ENCODE results near the gene TLE6. TPM values are rescaled to one million over a fixed set of nuclear protein-coding genes. Genes with fewer than 3 reads are reported as not detected.

The TLE6 gene
- total and polyA plus RNA-seq, 4 donors = 0.47 to 2.8 (median 1.2) TPM

GRCh38 chr19:2981898-2982297 lies 4.5 kb downstream of the TLE6 start (continued):
- TF ChIP-seq FOXA2 (IDR thresholded peaks at IDR 0.05) (no peak), YY1 (IDR thresholded peaks at IDR 0.05) (no peak), HNF4A (conservative IDR thresholded peaks at IDR 0.05) (no peak)
- TF ChIP-seq, protein P1, sequence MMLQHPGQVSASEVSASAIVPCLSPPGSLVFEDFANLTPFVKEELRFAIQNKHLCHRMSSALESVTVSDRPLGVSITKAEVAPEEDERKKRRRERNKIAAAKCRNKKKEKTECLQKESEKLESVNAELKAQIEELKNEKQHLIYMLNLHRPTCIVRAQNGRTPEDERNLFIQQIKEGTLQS (IDR thresholded peaks at IDR 0.05) = no peak

DNA sequence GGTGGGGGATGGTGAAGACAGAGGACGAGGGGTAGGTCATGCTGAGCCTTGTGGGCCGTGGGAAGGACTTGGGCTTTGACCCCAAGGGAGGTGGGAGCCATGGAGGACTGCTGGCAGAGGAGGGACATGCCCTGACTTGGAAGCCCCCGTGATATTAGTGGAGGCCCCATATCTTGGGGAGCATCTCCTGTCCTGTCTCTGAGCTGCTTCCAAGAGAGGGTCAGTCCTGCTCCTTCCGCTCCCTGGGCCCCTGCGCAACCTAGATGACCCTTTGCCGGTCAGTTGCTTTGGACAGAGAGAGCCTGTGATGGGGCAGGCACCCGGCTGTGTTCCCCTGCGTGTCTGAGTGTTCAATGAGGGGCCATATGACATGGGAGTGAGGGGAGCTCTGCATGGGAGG lies 5.2 kb downstream of the TLE6 start:
- Histone ChIP-seq H3K4me1 (ENCODE audit: control insufficient read depth in 4 of 4, insufficient read depth in 4 of 4, low read length in 3 of 4) (peaks cover 8 to 20% (median 15%) of the 10 kb centered on the region in 4 donors), H3K27ac (ENCODE audit: low read depth in 1 of 2, low read length in 2 of 2) (peak overlapping the region; percentile 54 to 70), H3K9ac (ENCODE audit: low read depth in 1 of 2, low read length in 2 of 2) (no peak overlapping the region), H3K36me3 (ENCODE audit: control insufficient read depth in 4 of 4, insufficient read depth in 3 of 4, low read depth in 1 of 4, low read length in 3 of 4) (no peaks in the 10 kb centered on the region), H3K4me3 (ENCODE audit: low read depth in 1 of 3, low read length in 3 of 3) (no peak overlapping the region), H3K9me3 (ENCODE audit: control insufficient read depth in 4 of 4, low read length in 3 of 4) (no peaks in the 10 kb centered on the region), H3K27me3 (ENCODE audit: control insufficient read depth in 4 of 4, insufficient read depth in 4 of 4, low read length in 3 of 4) (no peaks in the 10 kb centered on the region)
- WGBS = 57% methylated on average over 8 of the region's 8 CpGs
- DNase-seq (ENCODE audit: low spot score) = no peak
- peak; percentile 61 for TF ChIP-seq NR2F2 (IDR thresholded peaks at IDR 0.05)
- no peak for TF ChIP-seq TAF1 (conservative IDR thresholded peaks at IDR 0.05)

- DNase-seq (ENCODE audit: low spot score) = no peak
- H3K27ac ChIP-seq (ENCODE audit: low read depth in 1 of 2, low read length in 2 of 2) = peak overlapping the region; percentile 54 to 70
- peaks cover 5 to 16% (median 12%) of the 10 kb centered on the region in 4 donors for H3K4me1 ChIP-seq (ENCODE audit: control insufficient read depth in 4 of 4, insufficient read depth in 4 of 4, low read length in 3 of 4)
- no peaks in the 10 kb centered on the region for H3K9me3 ChIP-seq (ENCODE audit: control insufficient read depth in 4 of 4, low read length in 3 of 4)
- H3K9ac ChIP-seq (ENCODE audit: low read depth in 1 of 2, low read length in 2 of 2) = no peak overlapping the region
- no peaks in the 10 kb centered on the region for H3K27me3 ChIP-seq (ENCODE audit: control insufficient read depth in 4 of 4, insufficient read depth in 4 of 4, low read length in 3 of 4)
- H3K4me3 ChIP-seq (ENCODE audit: low read depth in 1 of 3, low read length in 3 of 3) = no peak overlapping the region
- TF ChIP-seq, protein P1 (IDR thresholded peaks at IDR 0.05) = no peak
- no peak for TF ChIP-seq YY1 (IDR thresholded peaks at IDR 0.05)
- TF ChIP-seq NR2F2 (IDR thresholded peaks at IDR 0.05) = peak; percentile 41
- TF ChIP-seq HNF4A (conservative IDR thresholded peaks at IDR 0.05) = no peak
- no peak for TF ChIP-seq FOXA1 (IDR thresholded peaks at IDR 0.05)
- TF ChIP-seq, protein P2, sequence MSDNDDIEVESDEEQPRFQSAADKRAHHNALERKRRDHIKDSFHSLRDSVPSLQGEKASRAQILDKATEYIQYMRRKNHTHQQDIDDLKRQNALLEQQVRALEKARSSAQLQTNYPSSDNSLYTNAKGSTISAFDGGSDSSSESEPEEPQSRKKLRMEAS (IDR thresholded peaks at IDR 0.05) = no peak
- TF ChIP-seq, protein P3, sequence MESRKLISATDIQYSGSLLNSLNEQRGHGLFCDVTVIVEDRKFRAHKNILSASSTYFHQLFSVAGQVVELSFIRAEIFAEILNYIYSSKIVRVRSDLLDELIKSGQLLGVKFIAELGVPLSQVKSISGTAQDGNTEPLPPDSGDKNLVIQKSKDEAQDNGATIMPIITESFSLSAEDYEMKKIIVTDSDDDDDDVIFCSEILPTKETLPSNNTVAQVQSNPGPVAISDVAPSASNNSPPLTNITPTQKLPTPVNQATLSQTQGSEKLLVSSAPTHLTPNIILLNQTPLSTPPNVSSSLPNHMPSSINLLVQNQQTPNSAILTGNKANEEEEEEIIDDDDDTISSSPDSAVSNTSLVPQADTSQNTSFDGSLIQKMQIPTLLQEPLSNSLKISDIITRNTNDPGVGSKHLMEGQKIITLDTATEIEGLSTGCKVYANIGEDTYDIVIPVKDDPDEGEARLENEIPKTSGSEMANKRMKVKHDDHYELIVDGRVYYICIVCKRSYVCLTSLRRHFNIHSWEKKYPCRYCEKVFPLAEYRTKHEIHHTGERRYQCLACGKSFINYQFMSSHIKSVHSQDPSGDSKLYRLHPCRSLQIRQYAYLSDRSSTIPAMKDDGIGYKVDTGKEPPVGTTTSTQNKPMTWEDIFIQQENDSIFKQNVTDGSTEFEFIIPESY (IDR thresholded peaks at IDR 0.05) = no peak
- no peak for TF ChIP-seq HNF4G (IDR thresholded peaks at IDR 0.05)
- TF ChIP-seq JUND (IDR thresholded peaks at IDR 0.05) = no peak
- no peak for TF ChIP-seq TAF1 (conservative IDR thresholded peaks at IDR 0.05)
- no peak for TF ChIP-seq EGR1 (IDR thresholded peaks at IDR 0.05; ENCODE audit: low read depth in 2 of 2)
- peak; percentile 35 for TF ChIP-seq SP1 (IDR thresholded peaks at IDR 0.05)
- TF ChIP-seq FOXA2 (IDR thresholded peaks at IDR 0.05) = no peak
- no peak for TF ChIP-seq RAD21 (IDR thresholded peaks at IDR 0.05)
- no peak for TF ChIP-seq RXRA (IDR thresholded peaks at IDR 0.05)
- no peak for TF ChIP-seq GABPA (IDR thresholded peaks at IDR 0.05 in 1 of 2, conservative IDR thresholded peaks at IDR 0.05 in 1 of 2)
- no peak for TF ChIP-seq CTCF (IDR thresholded peaks at IDR 0.05; ENCODE audit: low read depth, low read length, missing input control)
- TF ChIP-seq, protein P4, sequence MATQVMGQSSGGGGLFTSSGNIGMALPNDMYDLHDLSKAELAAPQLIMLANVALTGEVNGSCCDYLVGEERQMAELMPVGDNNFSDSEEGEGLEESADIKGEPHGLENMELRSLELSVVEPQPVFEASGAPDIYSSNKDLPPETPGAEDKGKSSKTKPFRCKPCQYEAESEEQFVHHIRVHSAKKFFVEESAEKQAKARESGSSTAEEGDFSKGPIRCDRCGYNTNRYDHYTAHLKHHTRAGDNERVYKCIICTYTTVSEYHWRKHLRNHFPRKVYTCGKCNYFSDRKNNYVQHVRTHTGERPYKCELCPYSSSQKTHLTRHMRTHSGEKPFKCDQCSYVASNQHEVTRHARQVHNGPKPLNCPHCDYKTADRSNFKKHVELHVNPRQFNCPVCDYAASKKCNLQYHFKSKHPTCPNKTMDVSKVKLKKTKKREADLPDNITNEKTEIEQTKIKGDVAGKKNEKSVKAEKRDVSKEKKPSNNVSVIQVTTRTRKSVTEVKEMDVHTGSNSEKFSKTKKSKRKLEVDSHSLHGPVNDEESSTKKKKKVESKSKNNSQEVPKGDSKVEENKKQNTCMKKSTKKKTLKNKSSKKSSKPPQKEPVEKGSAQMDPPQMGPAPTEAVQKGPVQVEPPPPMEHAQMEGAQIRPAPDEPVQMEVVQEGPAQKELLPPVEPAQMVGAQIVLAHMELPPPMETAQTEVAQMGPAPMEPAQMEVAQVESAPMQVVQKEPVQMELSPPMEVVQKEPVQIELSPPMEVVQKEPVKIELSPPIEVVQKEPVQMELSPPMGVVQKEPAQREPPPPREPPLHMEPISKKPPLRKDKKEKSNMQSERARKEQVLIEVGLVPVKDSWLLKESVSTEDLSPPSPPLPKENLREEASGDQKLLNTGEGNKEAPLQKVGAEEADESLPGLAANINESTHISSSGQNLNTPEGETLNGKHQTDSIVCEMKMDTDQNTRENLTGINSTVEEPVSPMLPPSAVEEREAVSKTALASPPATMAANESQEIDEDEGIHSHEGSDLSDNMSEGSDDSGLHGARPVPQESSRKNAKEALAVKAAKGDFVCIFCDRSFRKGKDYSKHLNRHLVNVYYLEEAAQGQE (IDR thresholded peaks at IDR 0.05) = no peak
- 12% methylated on average over 10 of the region's 10 CpGs for WGBS
- H3K36me3 ChIP-seq (ENCODE audit: control insufficient read depth in 4 of 4, insufficient read depth in 3 of 4, low read depth in 1 of 4, low read length in 3 of 4) = no peaks in the 10 kb centered on the region
These were observed 5.6 kb downstream of the TLE6 start for GRCh38 chr19:2982983-2983350.

Measured in liver (tissue), 9 donors.